Upper lobe of left lung (tissue), 4 donors: ENCODE results near the gene C22orf31.

Source experiments
- EP300 ChIP-seq, 4 donors: sonication (generic); formaldehyde crosslinking; IDR thresholded peaks; one replicate each; pipeline ENCODE4 v1.5.1; 2017; ENCODE audit warnings: antibody characterized with exemption in 4 of 4, control low read depth in 2 of 4
- POLR2A ChIP-seq, 4 donors: fragments of 450-650 bp; IDR thresholded peaks; one replicate each; pipeline ENCODE4 v1.5.1; 2016 to 2017; ENCODE audit warnings: antibody characterized with exemption in 4 of 4, mild to moderate bottlenecking in 2 of 4
- POLR2AphosphoS5 ChIP-seq, 2 donors: sonication (generic); formaldehyde crosslinking; IDR thresholded peaks; one replicate each; pipeline ENCODE4 v1.5.1; 2017; ENCODE audit warnings: antibody characterized with exemption in 2 of 2
- TF ChIP-seq, protein P1 (sequence below), 6 experiments: fragments of 450-650 bp in 4 of 6; fragments of 200-600 bp in 2 of 6; sonication (generic) in 2 of 6; IDR thresholded peaks; one replicate each; pipeline ENCODE4 v1.5.1; 2016 to 2019; ENCODE audit warnings: antibody characterized with exemption in 6 of 6

GRCh38 chr22:29070490-29070889, 8.9 kb upstream of the C22orf31 start:
- TF ChIP-seq, protein P1, sequence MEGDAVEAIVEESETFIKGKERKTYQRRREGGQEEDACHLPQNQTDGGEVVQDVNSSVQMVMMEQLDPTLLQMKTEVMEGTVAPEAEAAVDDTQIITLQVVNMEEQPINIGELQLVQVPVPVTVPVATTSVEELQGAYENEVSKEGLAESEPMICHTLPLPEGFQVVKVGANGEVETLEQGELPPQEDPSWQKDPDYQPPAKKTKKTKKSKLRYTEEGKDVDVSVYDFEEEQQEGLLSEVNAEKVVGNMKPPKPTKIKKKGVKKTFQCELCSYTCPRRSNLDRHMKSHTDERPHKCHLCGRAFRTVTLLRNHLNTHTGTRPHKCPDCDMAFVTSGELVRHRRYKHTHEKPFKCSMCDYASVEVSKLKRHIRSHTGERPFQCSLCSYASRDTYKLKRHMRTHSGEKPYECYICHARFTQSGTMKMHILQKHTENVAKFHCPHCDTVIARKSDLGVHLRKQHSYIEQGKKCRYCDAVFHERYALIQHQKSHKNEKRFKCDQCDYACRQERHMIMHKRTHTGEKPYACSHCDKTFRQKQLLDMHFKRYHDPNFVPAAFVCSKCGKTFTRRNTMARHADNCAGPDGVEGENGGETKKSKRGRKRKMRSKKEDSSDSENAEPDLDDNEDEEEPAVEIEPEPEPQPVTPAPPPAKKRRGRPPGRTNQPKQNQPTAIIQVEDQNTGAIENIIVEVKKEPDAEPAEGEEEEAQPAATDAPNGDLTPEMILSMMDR (IDR thresholded peaks at IDR 0.05), result no peak
- TF ChIP-seq EP300 (IDR thresholded peaks at IDR 0.05) (no peak), POLR2AphosphoS5 (IDR thresholded peaks at IDR 0.05) (no peak), POLR2A (IDR thresholded peaks at IDR 0.05) (no peak)
